Measurements from ENCODE around the gene LYZL1.

- TF ChIP-seq CTCF (IDR thresholded peaks at IDR 0.05), result no peak
- TF ChIP-seq POLR2AphosphoS5 (IDR thresholded peaks at IDR 0.05), result no peak
- no peak for TF ChIP-seq EP300 (IDR thresholded peaks at IDR 0.05)
- no peak for TF ChIP-seq POLR2A (IDR thresholded peaks at IDR 0.05)
Observed at GRCh38 chr10:29255104-29255503, 33.8 kb upstream of the LYZL1 start.

Data from upper lobe of left lung (tissue), 4 donors.